OCI-M2 (cell line): Measurements from ENCODE around the gene ARHGAP32.

Experiments used
- DNase-seq: peaks from one replicate; lab custom pipeline; 2025; ENCODE audit not compliant: unreplicated experiment; lab: John Stamatoyannopoulos, UW

The ARHGAP32 gene

DNA sequence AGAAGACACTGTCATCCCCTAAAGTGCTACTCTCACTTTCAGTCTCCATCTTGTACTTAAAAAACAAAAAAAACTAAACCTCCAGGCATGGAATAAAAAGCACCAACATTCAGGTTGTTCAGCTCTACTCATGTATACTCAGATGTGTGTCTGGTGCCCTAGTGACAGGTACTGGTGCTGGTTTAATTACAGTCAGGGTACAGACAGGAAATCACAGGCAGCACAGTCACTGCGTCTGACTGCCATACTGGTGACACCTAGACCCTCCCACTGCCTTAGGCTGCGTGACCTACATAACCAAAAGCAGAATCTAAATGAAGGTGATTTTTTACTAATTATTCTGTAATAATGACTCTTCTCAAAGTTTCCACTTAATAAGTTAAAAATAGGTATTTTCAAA lies at the start of gene ARHGAP32:
ARHGAP32 (minus strand) TSS at position 176 of the 400 bp plus-strand sequence; CDS start at position 49, 127 bp downstream.
- no peak for DNase-seq

DNA sequence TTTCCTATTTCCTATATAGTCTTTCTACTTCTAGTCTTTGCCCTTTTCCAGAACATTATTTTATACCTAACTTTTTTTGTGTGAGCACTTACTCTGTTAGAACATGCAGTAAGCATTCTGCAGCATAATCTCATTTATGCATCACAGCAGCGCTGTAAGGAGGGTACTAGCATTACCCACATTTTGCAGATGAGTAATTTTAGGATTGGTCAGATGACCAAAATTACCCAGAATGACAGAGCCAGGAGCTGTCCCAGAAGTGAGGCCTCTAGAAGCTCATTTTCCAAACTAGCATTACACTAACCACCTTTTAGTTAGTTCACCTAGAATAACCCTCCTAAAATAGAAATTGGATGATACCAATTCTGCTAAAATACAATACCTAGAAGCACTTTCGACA lies 47.1 kb upstream of the ARHGAP32 start:
- no peak for DNase-seq

DNA sequence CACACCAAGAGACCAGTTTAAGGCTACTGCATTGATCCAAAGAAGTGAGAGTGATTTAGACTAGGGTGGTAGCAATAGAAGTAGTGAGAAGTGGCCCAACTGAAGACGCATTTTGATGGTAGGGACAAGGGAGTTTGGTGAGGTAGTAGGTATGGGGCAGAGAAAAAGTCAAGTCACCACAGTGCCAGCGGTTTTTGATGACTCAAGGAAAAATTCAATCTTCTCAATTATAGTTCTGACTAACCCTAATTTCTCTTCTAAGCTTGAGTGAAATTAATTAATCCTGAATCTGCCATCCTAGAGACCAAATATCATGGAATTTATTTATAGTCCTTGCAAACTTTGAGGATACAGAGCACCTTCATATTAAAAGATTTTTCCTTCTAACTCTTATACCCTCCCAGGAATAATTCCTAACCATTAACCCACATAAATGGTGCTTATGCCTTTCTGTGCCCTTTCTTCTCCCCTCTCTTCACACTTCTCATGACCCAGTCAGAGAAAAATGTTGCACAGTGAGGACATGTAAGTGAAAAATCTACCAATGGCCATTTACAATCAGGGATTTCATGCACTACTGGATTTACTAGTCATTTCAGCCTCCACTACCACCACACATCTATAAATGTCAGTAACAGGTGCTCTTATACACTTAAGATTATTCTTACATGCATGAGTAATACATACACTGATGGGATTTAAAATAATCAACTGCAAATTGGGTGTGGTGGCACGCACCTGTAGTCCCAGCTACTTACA lies 45.9 kb upstream of the ARHGAP32 start:
- DNase-seq = no peak

DNA sequence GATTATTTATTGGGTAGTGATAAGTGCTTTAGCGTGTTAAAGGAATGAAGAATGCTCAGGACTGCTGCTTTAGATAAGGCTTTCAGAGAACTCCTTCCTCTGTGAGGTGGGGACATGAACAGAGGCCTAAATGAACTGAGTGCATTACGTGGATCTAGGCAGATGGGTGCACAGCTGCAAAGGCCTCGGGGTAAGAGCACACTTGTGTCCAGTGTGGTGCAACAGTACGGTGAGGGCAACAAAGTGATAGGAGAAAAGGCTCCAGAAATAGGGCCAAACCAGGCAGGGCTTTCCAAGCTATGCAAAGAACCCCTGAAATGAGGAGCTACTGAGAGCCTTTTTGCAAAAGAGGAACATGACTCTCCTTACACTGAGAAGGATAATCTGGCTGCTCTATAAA lies 45.3 kb upstream of the ARHGAP32 start:
- no peak for DNase-seq

DNA sequence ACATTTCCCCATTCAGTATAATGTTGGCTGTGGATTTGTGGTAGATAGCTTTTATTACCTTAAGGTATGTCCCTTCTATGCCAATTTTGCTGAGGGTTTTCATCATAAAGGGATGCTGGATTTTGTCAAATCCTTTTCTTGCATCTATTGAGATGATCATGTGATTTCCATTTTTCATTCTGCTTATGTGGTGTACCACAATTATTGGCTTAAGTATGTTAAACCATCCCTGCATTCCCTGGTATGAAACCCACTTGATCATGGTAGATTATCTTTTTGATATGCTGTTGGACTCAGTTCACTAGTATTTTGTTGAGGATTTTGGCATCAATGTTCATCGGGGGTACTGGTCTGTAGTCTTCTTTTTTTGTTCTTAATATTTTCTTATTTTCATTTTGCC lies 44.7 kb upstream of the ARHGAP32 start:
- no peak for DNase-seq

DNA sequence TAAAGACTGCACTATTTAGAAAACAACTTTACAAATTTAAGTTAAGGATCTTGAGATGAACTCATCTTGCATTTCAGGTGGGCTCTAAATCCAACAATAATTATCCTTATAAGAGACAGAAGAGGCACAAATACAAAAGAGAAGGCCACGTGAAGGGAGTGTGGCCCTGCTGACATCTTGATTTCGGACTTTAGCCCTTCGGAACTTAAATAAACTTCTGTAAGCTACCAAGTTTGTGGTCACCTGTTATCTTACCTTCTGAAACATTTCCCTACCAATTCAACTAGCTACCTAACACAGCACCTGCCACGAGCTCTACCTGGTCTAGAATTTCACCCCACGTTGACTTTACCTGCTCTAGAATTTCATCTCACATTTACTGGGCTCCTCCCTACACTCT lies 42.9 kb upstream of the ARHGAP32 start:
- no peak for DNase-seq

DNA sequence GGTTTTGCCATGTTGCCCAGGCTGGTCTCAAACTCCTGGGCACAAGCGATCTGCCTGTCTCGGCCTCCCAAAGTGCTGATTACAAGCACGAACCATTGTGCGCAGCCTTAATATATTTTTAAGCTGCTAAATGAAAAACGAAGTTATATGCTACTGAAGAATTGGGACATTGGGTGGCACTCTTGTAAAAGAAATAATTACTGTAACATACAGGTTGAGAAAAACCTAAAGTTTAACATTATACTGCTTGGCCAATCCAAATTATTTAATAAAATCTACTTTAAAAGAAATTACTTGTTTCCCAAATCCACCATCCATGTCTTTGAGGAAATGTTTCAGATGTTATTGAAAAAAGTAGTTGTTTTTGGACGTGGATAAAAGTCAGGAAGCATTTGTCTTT lies 37.9 kb upstream of the ARHGAP32 start:
- DNase-seq = no peak

DNA sequence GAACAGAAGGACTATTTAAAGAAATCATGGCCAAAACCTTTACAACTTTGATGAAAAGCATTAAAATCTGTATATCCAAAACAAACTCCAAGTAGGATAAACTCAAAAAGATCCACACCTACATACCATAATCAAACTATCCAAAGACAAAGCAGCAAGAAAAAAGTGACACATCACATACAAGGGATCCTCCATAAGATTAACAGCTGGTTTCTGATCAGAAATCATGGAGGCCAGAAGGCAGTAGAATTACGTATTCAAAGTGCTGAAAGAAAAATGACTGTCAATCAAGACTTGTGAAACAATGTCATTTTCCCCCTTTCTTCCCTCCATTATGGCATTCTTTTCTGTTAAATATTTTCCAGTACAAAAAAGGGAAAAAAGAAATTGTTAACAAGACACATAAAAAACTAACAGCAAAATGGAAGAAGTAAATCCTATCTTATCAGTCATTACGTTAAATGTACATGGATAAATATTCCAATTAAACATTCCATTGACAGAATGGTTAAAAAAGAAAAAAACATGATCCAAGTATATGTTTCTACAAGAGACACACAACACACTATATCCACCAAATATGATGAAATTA lies 34.2 kb upstream of the ARHGAP32 start:
- DNase-seq = no peak

DNA sequence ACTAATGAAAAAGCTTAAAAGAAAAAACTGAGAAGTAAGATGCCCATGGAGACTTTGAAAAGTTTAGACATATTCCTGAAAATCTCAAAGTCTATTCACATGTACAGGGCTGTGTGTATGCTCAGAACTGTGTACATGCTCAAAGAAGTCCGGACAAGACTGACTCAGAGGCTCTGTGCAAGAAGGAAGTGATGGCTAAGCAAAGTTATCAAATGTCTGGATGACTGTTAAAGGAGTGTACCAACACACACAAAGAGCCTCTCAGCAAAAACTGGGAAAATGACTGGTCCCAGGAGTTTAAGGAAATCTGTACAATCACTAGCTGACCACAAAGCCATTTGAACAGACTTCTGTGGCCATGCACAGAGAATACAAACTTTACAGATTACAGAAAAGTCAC lies 33.1 kb upstream of the ARHGAP32 start:
- no peak for DNase-seq

DNA sequence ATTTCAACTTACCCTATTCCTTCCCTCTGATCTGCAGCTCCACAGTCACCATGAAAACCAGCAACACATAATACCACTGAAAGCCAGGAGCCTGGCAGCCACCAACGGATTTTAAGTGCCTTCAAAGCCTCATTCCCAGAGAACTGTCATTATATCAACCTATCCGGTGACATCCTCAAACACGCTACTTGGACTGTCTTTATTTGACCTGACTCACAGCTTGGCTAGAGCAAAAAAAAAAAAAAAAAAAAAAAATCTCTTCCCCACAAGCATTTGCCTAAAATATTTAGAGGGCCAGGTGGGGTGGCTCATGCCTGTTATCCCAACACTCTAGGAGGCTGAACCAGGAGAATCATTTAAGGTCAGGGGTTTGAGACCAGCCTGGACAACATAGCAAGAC lies 32.4 kb upstream of the ARHGAP32 start:
- DNase-seq = no peak

DNA sequence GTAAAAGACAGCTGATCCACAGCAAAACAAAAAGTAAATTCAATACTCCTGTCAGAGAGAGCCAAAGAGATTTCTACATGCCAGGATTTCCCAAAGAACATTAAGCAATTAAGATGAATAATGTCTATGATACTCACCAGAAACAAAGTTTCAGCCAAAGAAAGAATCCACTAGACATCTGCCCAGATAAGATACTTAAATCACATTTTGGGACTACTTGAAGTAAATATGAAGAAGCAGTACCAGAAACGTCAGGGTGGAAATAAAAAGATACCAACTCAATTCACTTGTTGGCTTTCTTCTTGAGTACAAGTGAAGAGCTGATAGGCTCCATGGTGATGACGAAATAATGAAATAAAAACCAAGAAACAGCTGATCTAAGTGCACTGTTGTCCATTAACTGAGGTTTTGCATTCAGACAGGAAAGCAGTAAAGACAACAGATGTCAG lies 31.6 kb upstream of the ARHGAP32 start:
- no peak for DNase-seq

DNA sequence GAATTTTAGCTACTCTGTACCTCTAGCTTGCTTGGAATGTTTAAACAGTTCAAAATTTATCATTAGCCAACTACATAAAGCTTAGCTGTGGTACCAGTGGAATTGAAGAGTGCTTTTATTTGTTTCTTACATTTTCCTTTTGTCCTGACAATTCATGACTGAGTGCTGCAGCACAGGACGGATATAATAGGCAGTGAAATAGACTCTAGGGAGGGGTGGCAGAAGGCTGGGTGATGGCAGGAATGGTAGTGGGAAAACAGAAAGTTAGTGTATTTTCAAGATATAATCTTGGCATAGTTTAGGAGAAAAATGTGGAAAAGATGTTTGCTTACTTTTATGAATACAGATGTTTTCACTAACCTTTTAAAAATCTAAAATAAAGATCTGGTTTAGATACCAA lies 31.1 kb upstream of the ARHGAP32 start:
- no peak for DNase-seq

DNA sequence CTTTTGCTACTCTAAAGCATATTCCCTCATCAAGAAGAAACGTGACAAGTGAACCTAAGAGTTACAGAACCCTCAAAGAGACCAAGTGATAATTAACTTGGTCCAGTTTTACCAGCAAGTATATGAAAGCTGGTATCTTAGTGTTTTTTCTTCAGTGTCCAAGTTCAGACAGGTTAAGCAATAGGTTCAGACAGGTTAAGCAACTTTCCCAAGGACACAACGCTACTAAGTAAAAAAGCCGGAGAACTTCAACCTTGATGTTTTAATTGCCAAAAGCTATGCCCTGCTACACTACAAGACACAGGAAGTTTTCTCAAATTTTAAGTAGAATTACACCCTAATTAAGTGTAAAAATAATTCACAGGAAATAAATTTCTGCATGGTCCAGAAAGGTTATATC lies 30.0 kb upstream of the ARHGAP32 start:
- no peak for DNase-seq

DNA sequence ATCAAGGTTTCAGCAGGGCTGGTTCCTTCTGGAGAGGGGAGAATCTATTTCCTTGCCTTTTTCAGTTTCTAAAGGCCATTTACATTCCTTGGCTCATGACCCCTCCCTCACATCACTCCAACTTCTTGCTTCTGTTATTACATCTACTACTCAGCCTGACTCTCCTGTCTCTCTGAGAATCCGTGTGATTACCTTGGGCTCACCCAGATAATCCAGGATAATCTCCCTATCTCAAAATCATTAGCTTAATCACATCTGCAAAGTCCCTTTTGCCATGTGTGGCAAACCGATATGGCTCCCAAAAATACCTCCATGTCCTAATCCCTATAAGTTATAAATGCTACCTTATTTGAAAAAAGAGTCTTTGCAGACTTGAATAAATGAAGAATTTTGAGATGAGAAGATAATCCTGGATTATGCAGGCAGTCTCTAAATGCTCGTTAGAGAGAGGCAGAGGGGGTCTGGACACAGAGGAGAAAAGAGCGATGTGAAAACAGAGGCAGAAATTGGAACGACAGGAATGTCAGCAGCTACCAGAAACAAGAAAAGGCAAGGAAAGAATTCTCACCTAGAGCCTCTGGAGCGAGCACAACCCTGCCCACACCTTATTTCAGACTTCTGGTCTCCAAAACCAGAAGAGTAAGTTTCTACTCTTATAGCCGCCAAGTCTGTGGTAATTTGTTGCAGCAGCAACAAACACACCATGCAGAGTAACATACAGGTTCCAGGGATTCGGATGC lies 23.6 kb upstream of the ARHGAP32 start:
- no peak for DNase-seq

DNA sequence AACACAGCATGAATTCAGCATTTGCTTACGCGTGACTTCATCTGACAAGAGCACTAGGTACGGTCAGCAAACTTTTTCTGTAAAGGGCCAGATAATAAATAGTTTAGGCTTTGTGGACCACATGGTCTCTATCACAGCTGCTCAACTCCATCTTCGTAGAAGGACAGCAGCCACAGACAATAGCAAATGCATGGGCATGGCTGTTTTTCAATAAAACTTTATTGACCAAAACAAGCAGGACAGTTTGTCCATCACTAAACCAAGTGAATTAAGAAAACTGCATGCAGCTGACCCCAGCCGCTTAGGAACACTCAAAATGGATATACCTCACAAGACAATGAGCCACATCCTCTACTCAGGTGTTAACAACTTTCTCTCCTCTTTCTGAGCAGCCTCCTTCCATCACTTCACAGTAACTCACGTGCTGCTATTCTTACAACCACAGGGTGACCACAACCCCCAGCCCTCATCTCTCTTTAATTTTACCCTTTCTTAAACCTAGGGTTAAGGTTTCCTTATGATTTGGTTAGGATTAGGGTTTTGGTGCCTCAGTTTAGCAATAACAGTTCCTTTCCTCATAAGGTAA lies 22.7 kb upstream of the ARHGAP32 start:
- no peak for DNase-seq

DNA sequence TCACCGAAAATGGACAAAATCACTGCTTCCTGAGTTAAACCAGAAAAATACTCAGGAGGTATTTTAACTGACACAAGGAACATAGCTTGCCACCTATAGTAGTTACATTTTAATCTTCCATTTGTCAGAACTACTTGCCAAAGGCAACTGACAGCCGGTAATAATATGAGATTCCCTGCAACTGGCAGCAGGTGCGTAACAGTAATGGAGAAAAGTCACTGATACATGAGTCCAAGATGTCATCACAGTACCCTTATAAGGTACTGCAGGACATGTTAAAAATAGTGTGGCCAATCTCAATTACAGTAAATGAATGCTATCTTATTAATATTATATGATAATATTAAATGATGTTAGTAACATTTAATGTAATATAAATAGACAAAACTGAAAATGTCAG lies 21.1 kb upstream of the ARHGAP32 start:
- no peak for DNase-seq

DNA sequence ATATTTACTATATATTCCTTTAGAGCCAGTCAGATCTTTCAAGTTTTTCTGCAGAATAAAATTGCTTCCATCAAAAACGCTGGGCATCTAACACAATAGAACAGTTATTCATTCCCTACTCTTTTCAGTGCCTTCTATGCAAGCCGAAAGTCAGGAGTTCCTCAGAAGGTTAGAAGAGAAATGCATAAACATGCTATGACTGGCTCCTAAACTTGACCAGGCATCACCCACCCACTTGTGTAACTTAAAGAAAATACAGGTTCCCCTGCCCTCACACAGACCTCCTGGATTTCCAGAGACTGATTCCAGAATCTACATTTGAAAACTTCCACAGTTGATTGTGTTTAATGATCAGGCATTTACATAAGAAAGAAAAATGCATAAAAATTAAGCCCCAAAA lies 19.3 kb upstream of the ARHGAP32 start:
- no peak for DNase-seq

DNA sequence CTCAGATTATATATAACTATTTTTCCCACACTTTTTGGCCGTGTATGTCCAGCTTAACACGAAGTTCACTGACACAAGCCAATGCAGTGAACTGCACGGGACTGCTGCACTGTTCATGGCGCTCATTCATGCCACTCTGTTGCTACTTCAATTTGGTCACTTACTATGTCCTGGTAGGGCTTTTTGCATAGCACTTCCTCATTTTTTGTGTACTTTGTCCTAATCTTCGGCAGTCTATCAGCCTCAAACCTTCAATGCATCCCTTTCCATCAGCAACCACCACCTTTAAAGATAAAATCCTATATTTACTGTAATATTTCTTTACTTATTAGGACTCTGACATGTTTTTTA lies 18.7 kb upstream of the ARHGAP32 start:
- DNase-seq = no peak

DNA sequence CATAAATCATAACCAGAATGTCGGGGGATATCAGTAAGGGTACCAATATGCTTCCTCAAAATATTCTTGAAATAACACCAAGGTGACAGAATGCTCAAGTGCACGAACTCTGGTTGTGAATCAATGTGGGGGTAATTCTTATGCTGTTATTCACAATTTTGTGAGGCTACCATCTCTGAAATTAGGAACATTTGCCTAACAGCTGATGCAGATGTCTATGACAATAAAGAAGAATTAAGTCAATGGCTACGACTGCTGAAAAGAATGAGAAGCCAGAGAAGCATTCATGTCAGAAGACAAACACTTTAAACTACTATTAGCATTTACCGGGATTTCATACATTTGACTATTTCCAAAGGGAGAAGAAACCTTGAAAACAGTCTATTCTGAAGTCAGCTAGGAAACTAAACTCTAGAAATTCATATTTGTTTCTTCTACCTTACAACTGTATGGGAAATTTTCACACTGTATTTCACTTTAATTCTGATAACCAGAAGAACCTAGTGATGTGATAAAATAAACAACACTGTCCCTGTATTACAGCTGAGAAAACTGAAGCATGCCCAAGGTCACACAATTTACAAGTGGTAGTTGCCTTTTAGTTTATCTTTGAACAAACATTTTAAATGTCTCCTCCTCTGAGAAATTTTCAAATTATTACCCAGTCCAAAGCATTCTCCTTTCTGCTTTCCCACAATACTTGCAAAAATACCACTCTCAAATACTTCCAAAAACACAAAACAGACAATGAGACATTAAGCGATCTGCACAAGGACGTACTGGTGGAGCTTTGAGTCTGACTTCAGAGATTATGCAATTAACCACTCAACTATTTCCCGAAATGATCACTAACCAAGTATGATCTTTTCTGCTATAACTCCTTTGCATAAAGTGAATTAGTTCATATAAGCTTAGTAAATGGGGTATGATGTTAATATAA lies 18.0 kb upstream of the ARHGAP32 start:
- DNase-seq = no peak

DNA sequence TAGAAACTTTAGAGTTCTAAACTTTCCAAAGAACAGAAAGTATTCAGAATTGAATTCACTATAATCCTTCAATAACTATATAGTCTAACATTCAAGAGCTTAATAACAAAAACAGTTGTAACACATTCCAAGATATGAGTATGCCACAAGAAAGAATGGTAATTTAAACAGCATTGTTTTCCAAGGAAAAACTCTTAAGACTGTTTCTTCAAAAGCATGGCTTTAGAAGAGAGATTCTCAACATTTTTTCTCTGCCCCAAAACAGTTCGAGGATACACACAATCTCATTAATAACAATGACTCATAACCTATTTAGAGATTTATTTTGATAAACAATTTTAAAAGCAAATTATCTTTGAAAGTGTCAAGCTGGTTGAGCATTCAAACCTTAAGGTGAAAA lies 16.7 kb upstream of the ARHGAP32 start:
- no peak for DNase-seq
